RWPE2 (cell line): ENCODE measurements around the gene NEDD8.

ENCODE experiments used
- ATAC-seq: fragments of 200-7000 bp; cut with Tn5 transposase; 3 replicates; pipeline ENCODE4 v1.9.1; 2021; ENCODE audit warnings: low read depth
- DNase-seq: peaks from one replicate; pipeline ENCODE4 v3.0.0-alpha.2; 2020; ENCODE audit warnings: low spot score
- H3K27ac ChIP-seq: fragments of 450-650 bp; 2 replicates; pipeline ENCODE4 v1.5.1; 2017; ENCODE audit warnings: mild to moderate bottlenecking; ENCODE audit not compliant: poor library complexity, severe bottlenecking
- H3K27me3 ChIP-seq: fragments of 250-450 bp; sonication (Bioruptor Pico); 2 replicates; pipeline ENCODE4 v1.5.1; 2021; ENCODE audit warnings: mild to moderate bottlenecking, moderate library complexity; ENCODE audit not compliant: insufficient read depth, poor library complexity, severe bottlenecking
- H3K36me3 ChIP-seq: fragments of 250-450 bp; sonication (Bioruptor Pico); 2 replicates; pipeline ENCODE4 v1.5.1; 2020; ENCODE audit warnings: low read depth, mild to moderate bottlenecking, moderate library complexity
- H3K4me1 ChIP-seq: fragments of 250-450 bp; sonication (Bioruptor Pico); 2 replicates; pipeline ENCODE4 v1.5.1; 2021; ENCODE audit warnings: mild to moderate bottlenecking, moderate library complexity; ENCODE audit not compliant: insufficient read depth, poor library complexity, severe bottlenecking
- H3K4me3 ChIP-seq: fragments of 250-450 bp; sonication (Bioruptor Pico); 2 replicates; pipeline ENCODE4 v1.5.1; 2021; ENCODE audit warnings: mild to moderate bottlenecking, moderate library complexity; ENCODE audit not compliant: severe bottlenecking
- H3K9me3 ChIP-seq: fragments of 250-450 bp; sonication (Bioruptor Pico); 2 replicates; pipeline ENCODE4 v1.5.1; 2021; ENCODE audit warnings: mild to moderate bottlenecking, moderate library complexity; ENCODE audit not compliant: severe bottlenecking
- TF ChIP-seq, protein P1 (sequence below): fragments of 450-650 bp; IDR thresholded peaks from one replicate; pipeline ENCODE4 v1.5.1; 2017; ENCODE audit warnings: mild to moderate bottlenecking, moderate library complexity; ENCODE audit not compliant: poor library complexity, severe bottlenecking

NEDD8 gene

DNA sequence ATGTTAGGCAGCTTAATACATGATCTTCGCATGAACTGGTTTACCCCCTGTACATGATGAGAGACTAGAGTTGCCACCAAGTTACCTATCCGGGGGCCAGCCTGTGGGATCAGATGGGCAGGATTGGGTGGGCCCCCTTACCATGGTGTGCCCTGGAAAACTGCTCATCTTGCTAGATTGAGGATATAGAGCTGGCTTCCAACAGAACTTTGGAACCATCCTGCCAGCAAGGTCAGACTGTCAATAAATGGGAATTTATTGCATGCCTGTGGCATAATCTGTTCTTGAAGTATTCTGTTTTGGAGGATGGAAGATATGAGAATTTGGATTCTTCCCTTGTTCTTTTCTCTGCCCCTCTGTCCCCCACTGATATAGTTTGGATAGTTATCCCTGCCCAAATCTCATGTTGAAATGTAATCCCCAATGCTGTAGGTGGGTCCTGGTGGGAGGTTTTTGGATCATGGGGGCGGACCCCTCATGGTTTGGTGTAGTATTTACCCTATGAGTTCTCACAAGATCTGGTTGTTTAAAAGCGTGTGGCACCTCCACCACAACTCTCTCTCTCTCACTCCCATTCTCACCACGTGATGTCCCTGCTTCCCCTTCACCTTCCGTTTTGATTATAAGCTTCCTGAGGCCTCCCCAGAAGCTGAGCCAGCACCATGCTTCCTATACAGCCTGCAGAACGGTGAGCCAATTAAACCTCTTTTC, 33.2 kb downstream of the NEDD8 start:
- no peaks in the 10 kb centered on the region for H3K9me3 ChIP-seq
- TF ChIP-seq, protein P1, sequence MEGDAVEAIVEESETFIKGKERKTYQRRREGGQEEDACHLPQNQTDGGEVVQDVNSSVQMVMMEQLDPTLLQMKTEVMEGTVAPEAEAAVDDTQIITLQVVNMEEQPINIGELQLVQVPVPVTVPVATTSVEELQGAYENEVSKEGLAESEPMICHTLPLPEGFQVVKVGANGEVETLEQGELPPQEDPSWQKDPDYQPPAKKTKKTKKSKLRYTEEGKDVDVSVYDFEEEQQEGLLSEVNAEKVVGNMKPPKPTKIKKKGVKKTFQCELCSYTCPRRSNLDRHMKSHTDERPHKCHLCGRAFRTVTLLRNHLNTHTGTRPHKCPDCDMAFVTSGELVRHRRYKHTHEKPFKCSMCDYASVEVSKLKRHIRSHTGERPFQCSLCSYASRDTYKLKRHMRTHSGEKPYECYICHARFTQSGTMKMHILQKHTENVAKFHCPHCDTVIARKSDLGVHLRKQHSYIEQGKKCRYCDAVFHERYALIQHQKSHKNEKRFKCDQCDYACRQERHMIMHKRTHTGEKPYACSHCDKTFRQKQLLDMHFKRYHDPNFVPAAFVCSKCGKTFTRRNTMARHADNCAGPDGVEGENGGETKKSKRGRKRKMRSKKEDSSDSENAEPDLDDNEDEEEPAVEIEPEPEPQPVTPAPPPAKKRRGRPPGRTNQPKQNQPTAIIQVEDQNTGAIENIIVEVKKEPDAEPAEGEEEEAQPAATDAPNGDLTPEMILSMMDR = no peak
- H3K4me3 ChIP-seq = no peak overlapping the region
- no peaks in the 10 kb centered on the region for H3K27me3 ChIP-seq
- no peak for DNase-seq
- no peak overlapping the region for H3K27ac ChIP-seq
- H3K4me1 ChIP-seq = peaks cover 9% of the 10 kb centered on the region
- no peak for ATAC-seq
- H3K36me3 ChIP-seq = peaks cover 40% of the 10 kb centered on the region

DNA sequence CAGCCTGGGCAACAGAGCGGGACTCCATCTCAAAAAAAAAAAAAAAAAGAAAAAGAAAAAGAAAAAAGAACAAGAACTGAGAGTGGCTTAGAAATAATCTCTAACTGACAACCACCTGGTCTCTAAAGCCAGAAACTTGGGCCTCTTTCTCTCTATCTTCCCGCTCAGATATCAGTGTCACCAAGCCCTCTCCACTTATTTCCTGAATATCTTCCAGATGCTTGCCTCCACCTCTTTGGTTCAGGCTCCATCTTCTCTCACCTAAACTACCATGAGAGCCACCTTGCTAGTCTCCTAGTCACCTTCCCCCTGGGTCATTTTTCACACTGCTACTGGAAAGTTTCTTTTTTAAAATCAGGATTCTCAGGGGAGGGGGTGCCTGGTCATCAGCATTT, 35.1 kb downstream of the NEDD8 start:
- Histone ChIP-seq H3K36me3 (peaks cover 40% of the 10 kb centered on the region), H3K27ac (peak overlapping the region; percentile 76), H3K27me3 (no peaks in the 10 kb centered on the region), H3K4me1 (peaks cover 9% of the 10 kb centered on the region), H3K9me3 (no peaks in the 10 kb centered on the region), H3K4me3 (no peak overlapping the region)
- DNase-seq (no peak), ATAC-seq (no peak)
- TF ChIP-seq, protein P1 = no peak

DNA sequence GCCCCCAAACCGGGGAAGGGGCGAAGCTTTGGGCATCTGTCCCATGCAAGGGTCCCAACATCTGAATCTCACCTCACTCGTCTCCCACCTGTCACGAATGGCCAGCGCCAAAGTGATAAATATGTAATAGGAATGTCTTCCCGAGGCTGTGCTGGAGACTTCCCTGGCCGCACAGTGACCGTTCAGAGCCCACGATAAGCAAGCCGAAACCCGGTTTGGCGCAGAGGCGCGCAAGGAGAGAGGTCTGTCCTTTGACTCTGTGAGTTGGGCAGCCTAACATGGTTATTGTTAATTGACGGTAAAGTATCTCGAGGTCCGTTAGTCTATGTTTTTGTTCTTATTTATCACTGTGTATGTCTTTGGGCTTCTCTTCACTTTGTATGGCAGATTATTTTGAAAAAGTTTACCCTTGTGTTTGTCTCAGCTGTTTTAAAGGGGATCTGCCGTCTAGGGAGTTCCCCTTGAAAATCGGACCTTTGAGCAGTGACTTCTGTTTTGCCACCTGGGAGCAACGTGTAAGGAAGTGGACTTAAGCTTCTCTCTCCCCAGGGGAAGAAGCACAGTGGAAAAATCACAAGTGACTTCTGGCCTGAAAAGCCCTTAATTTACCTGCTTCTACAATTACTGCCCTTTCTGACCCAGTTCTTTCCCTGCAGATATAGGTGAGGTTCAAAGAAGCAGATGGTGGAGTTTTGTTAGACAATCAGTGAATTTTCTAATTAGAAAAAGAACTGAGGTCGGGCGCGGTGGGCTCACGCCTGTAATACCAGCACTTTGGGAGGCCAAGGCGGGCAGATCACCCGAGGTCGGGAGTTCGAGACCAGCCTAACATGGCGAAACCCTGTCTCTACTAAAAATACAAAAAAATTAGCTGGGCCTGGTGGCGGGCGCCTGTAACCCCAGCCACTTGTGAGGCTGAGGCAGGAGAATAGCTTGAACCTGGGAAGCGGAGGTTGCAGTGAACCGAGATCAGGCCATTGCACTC, 35.8 kb downstream of the NEDD8 start:
- ATAC-seq = peak; percentile 40
- DNase-seq = no peak
- peaks cover 38% of the 10 kb centered on the region for H3K36me3 ChIP-seq
- H3K4me1 ChIP-seq = peaks cover 9% of the 10 kb centered on the region
- H3K27ac ChIP-seq = peak overlapping the region; percentile 76
- peak overlapping the region; percentile 92 for H3K4me3 ChIP-seq
- H3K9me3 ChIP-seq = no peaks in the 10 kb centered on the region
- H3K27me3 ChIP-seq = no peaks in the 10 kb centered on the region
- TF ChIP-seq, protein P1 = no peak

DNA sequence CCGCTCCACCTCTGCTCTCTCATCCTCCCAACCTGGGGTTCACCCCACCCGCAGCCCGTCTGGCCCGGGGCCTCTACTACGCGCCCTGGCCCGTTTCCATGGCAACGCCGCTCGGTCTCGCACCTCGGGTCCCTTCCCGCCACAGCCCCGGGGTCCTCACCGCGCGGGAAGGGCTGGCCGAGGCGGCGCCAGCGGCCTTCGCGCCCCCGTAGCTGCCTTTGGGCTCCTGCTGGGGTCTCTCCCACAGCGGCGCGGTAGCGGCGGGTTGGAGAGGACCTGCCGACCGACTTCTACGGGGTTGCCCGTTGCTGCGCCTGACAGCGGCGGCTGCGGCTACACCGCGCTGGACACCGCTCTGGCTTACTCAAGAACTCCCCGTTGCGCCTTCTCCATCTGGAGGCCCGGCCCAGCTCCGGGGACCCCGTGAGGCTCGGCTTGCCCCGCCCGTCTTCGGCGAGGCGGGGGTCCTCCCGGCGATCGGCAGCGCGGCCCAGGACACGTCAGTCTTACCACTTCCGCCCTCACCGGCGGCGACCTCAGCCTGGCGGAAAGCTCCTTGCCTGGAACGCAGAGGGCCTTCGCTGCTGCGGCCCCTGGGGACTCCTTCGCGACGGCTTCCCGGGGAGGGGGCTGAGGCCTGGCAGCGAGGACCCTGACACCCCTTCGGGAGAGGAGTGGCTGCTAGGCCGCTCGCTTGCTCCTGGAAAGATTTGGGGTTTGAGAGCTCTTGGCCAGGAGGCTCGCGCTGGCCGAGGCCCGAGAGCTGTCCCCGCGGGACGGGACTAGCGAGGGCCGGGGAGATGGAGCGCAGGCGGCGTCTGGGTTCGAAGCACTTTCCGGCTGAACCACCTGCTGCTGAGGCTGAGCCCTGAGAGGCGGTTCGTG, 36.7 kb downstream of the NEDD8 start, which contains the start of gene TM9SF1:
TSS of gene TM9SF1 (minus strand) at position 256 of the 885 bp plus-strand sequence. CDS start 422 bp downstream, outside the sequence.
- DNase-seq (peak; percentile 90), ATAC-seq (peak; percentile 89)
- Histone ChIP-seq H3K27ac (peak within 1 kb of the TSS; percentile 76), H3K4me3 (peak within 1 kb of the TSS; percentile 92), H3K36me3 (peaks cover 34% of the 10 kb centered on the region), H3K27me3 (no peaks in the 10 kb centered on the region), H3K4me1 (peaks cover 9% of the 10 kb centered on the region), H3K9me3 (no peaks in the 10 kb centered on the region)
- TF ChIP-seq, protein P1 = no peak
